Testis (tissue), 3 donors: Measurements from ENCODE around the gene ARHGEF9. TPM values are rescaled to one million over a fixed set of nuclear protein-coding genes. Genes with fewer than 3 reads are reported as not detected.

Experiments
- DNase-seq: peaks from one replicate; pipeline ENCODE4 v3.0.0-alpha.2; 2019
- H3K27ac ChIP-seq, 2 donors: fragments of 200-600 bp; sonication (generic); one replicate each; pipeline ENCODE4 v1.5.1; 2019
- H3K27me3 ChIP-seq: fragments of 200-600 bp; sonication (generic); one replicate; pipeline ENCODE4 v1.5.1; 2019
- H3K36me3 ChIP-seq: fragments of 200-600 bp; sonication (generic); one replicate; pipeline ENCODE4 v1.5.1; 2017; ENCODE audit warnings: low read depth; ENCODE audit errors: missing control alignments
- H3K4me1 ChIP-seq: fragments of 200-600 bp; sonication (generic); one replicate; pipeline ENCODE4 v1.5.1; 2019
- H3K4me3 ChIP-seq, 2 donors: fragments of 200-600 bp; sonication (generic); one replicate each; pipeline ENCODE4 v1.5.1; 2017 to 2019
- H3K9me3 ChIP-seq: fragments of 200-600 bp; sonication (generic); one replicate; pipeline ENCODE4 v1.5.1; 2017
- POLR2A ChIP-seq: fragments of 450-650 bp; IDR thresholded peaks from one replicate; pipeline ENCODE4 v1.6.1; 2017; ENCODE audit warnings: antibody characterized with exemption, mild to moderate bottlenecking, moderate library complexity
- WGBS, 2 donors: methylation state at CpG; one replicate each; pipeline ENCODE4 v1.1.5; 2018; 5-methylcytosine and 5-hydroxymethylcytosine counted together
- intact Hi-C: fragments of 100-400 bp; cut with DNase I; formaldehyde crosslinking; loops from one replicate; pipeline ENCODE4 v1.15.1; 2023; ENCODE audit warnings: low total_unique reads
- polyA plus RNA-seq: library from polyadenylated mRNA; stranded (reverse); fragments of 350-450 nt; fragmentation: Illumina TruSeq; extraction: RNeasy Lipid Tissue Mini Kit (QIAGEN cat#74804); gene quantifications from one replicate; pipeline ENCODE4 v1.2.3, GENCODE V29; 2014; ENCODE audit warnings: low read depth, low replicate concordance; ENCODE audit not compliant: insufficient read depth
- total RNA-seq, 2 donors: library from RNA; depleted of rRNA; stranded (reverse); fragments of >200 nt; gene quantifications; one replicate each; pipeline ENCODE4 v1.2.3, GENCODE V29; 2016
- TF ChIP-seq, protein P1 (sequence below), 3 experiments: fragments of 450-650 bp in 2 of 3; fragments of 200-600 bp in 1 of 3; sonication (generic) in 1 of 3; IDR thresholded peaks; one replicate each; pipeline ENCODE4 v1.5.1; 2016 to 2019; ENCODE audit warnings: antibody characterized with exemption in 3 of 3, mild to moderate bottlenecking in 2 of 3, moderate library complexity in 1 of 3

ARHGEF9 gene
- total and polyA plus RNA-seq, 3 donors from 2014 or later: 9.6 to 18.1 (median 13.1) TPM

DNA sequence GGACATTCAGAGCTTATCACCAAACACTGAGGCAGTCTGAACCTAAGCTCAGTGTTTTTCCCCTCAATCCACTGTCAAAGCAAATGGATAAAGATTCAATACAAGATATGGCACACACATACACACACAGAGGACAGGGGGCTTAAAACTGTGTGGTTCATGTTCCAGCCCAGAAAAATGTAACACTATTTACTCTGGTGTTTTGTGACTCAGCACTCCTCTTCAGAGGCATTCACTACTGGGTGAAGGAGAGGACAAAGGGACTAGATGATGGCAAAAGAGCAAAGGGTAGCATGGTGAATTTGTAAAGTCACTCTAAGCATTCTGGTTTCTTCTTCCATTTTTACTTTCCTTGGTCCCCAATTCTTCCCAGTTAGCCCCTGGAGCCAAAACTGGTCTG lies 120.3 kb downstream of the ARHGEF9 start:
- TF ChIP-seq POLR2A: no peak
- TF ChIP-seq, protein P1, sequence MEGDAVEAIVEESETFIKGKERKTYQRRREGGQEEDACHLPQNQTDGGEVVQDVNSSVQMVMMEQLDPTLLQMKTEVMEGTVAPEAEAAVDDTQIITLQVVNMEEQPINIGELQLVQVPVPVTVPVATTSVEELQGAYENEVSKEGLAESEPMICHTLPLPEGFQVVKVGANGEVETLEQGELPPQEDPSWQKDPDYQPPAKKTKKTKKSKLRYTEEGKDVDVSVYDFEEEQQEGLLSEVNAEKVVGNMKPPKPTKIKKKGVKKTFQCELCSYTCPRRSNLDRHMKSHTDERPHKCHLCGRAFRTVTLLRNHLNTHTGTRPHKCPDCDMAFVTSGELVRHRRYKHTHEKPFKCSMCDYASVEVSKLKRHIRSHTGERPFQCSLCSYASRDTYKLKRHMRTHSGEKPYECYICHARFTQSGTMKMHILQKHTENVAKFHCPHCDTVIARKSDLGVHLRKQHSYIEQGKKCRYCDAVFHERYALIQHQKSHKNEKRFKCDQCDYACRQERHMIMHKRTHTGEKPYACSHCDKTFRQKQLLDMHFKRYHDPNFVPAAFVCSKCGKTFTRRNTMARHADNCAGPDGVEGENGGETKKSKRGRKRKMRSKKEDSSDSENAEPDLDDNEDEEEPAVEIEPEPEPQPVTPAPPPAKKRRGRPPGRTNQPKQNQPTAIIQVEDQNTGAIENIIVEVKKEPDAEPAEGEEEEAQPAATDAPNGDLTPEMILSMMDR (IDR thresholded peaks at IDR 0.05): no peak
- intact Hi-C loops: no loop called here
- no peaks in the 10 kb centered on the region for H3K4me1 ChIP-seq

DNA sequence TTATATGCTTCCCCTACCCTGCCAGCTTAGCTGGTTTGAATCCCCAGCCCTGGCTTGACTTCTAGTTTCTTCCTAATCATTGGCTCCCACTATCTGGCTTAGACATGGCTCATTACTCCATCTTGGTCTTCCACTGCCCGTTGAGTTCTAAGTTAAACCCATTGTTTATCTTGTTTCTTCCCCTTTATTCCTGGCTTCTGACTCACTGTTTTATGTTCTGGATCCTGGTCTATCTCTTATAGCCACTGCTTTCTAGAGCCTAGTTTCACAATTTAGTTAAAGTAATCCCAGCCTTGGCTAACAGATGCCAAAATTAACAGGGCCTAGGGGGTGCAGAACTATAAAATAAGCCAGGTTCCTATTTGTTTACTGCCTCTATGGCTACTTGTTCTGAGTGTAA lies 120.9 kb downstream of the ARHGEF9 start:
- TF ChIP-seq, protein P1 (IDR thresholded peaks at IDR 0.05): no peak
- TF ChIP-seq POLR2A: no peak
- H3K27me3 ChIP-seq: no peaks in the 10 kb centered on the region
- no peak for DNase-seq
- no peaks in the 10 kb centered on the region for H3K4me1 ChIP-seq
- no peaks in the 10 kb centered on the region for H3K9me3 ChIP-seq
- no peaks in the 10 kb centered on the region for H3K36me3 ChIP-seq
- no peak overlapping the region for H3K4me3 ChIP-seq
- no peak overlapping the region for H3K27ac ChIP-seq
- intact Hi-C loops: no loop called here
- WGBS, 2 donors: 78 to 92% methylated on average over 1 of the region's 1 CpG

More for the DNA sequence above, 120.3 kb downstream of the ARHGEF9 start:
- H3K36me3 ChIP-seq: no peaks in the 10 kb centered on the region
- no peak overlapping the region for H3K27ac ChIP-seq
- no peaks in the 10 kb centered on the region for H3K27me3 ChIP-seq
- DNase-seq: no peak
- no peaks in the 10 kb centered on the region for H3K9me3 ChIP-seq
- no peak overlapping the region for H3K4me3 ChIP-seq

DNA sequence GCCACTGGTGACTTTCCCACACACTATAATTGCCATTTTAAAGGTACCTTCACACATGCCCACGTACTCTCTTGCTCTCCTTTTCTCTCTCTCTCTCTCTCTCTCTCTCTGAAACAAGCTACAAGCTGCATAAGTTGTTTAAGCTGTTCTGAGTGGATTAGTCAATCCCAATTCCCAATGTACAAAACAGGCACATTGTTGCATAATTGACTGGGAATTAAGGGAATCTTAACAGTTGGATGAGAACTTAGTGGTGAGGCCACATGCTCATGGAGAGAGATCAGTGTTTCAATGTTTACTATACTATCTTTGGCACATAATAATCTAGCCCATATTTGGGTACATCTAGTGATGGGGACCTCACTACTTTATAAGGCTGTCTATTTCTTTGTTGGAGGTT lies 123.3 kb downstream of the ARHGEF9 start:
- Histone ChIP-seq H3K4me3 (no peak overlapping the region), H3K36me3 (no peaks in the 10 kb centered on the region), H3K27ac (no peak overlapping the region), H3K4me1 (no peaks in the 10 kb centered on the region), H3K9me3 (no peaks in the 10 kb centered on the region), H3K27me3 (no peaks in the 10 kb centered on the region)
- 70 to 92% methylated on average over 1 of the region's 1 CpG for WGBS, 2 donors
- no peak for DNase-seq
- intact Hi-C loops: no loop called here
- TF ChIP-seq, protein P1 (IDR thresholded peaks at IDR 0.05): no peak
- no peak for TF ChIP-seq POLR2A

GRCh38 chrX:63658920-63659319 lies 126.1 kb downstream of the ARHGEF9 start:
- WGBS, 2 donors: 81 to 83% methylated on average over 1 of the region's 1 CpG
- intact Hi-C loops: no loop called here

DNA sequence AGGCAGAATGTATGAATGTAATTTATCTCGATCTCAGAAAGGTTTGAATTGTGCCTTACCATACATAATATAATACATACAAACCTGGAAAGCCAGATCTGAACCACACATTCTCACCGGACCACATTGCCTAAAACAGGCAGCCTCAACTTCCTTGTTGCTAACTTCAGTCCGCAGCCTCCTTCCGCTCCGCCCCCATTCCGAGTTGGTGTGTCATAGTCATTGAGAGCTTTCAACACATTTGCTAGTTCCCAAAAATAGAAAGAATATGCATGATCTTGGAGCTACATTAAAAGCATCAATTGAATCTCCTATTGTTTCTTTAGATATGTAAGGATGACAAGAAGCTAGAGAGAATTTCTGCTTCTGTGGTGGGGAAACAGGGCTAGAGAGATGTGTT lies 127.2 kb downstream of the ARHGEF9 start:
- Histone ChIP-seq H3K36me3 (no peaks in the 10 kb centered on the region), H3K4me3 (no peak overlapping the region), H3K4me1 (no peaks in the 10 kb centered on the region), H3K9me3 (no peaks in the 10 kb centered on the region), H3K27me3 (no peaks in the 10 kb centered on the region), H3K27ac (no peak overlapping the region)
- TF ChIP-seq, protein P1 (IDR thresholded peaks at IDR 0.05): no peak
- TF ChIP-seq POLR2A: no peak
- intact Hi-C loops: no loop called here
- no peak for DNase-seq
- 97 to 98% methylated on average over 5 to 6 of the region's 6 CpGs for WGBS, 2 donors

More at GRCh38 chrX:63658920-63659319, 126.1 kb downstream of the ARHGEF9 start:
- no peak for DNase-seq
- H3K27ac ChIP-seq: no peak overlapping the region
- H3K9me3 ChIP-seq: no peaks in the 10 kb centered on the region
- H3K36me3 ChIP-seq: no peaks in the 10 kb centered on the region
- H3K4me1 ChIP-seq: no peaks in the 10 kb centered on the region
- no peaks in the 10 kb centered on the region for H3K27me3 ChIP-seq
- no peak overlapping the region for H3K4me3 ChIP-seq
- TF ChIP-seq, protein P1 (IDR thresholded peaks at IDR 0.05): no peak
- no peak for TF ChIP-seq POLR2A
